Measurements from ENCODE around the gene EPB41L4B.
"Not testable (repeated sequence)": the region's sequence is repeated elsewhere in the genome, so short reads cannot be mapped to it uniquely, and the experiment has no call there.

Gene EPB41L4B

GRCh38 chr9:109341561-109341960 is 20.7 kb upstream of the EPB41L4B start:
- no peak overlapping the region for H3K4me3 ChIP-seq (ENCODE audit: low read length)
- no peaks in the 10 kb centered on the region for H3K27me3 ChIP-seq (ENCODE audit: control insufficient read depth, insufficient read depth, low read length)
- H3K9ac ChIP-seq (ENCODE audit: low read length), result no peak overlapping the region
- H3K4me1 ChIP-seq (ENCODE audit: control insufficient read depth, low read depth, low read length), result peaks cover 16% of the 10 kb centered on the region
- H3K36me3 ChIP-seq (ENCODE audit: control insufficient read depth, low read depth, low read length), result no peaks in the 10 kb centered on the region
- no peak overlapping the region for H3K27ac ChIP-seq (ENCODE audit: low read length)
- no peaks in the 10 kb centered on the region for H3K9me3 ChIP-seq (ENCODE audit: control insufficient read depth, low read depth, low read length)

GRCh38 chr9:109340979-109341378 is 20.1 kb upstream of the EPB41L4B start:
- H3K9me3 ChIP-seq (ENCODE audit: control insufficient read depth, low read depth, low read length); H3K27ac ChIP-seq (ENCODE audit: low read length); H3K4me3 ChIP-seq (ENCODE audit: low read length); H3K27me3 ChIP-seq (ENCODE audit: control insufficient read depth, insufficient read depth, low read length); H3K36me3 ChIP-seq (ENCODE audit: control insufficient read depth, low read depth, low read length); H3K9ac ChIP-seq (ENCODE audit: low read length): not testable (repeated sequence)
- H3K4me1 ChIP-seq (ENCODE audit: control insufficient read depth, low read depth, low read length), result peaks cover 16% of the 10 kb centered on the region

- no peaks in the 10 kb centered on the region for H3K36me3 ChIP-seq (ENCODE audit: control insufficient read depth, low read depth, low read length)
- H3K27ac ChIP-seq (ENCODE audit: low read length), result no peak overlapping the region
- no peaks in the 10 kb centered on the region for H3K27me3 ChIP-seq (ENCODE audit: control insufficient read depth, insufficient read depth, low read length)
- no peak overlapping the region for H3K9ac ChIP-seq (ENCODE audit: low read length)
- H3K4me3 ChIP-seq (ENCODE audit: low read length), result no peak overlapping the region
- peaks cover 6% of the 10 kb centered on the region for H3K4me1 ChIP-seq (ENCODE audit: control insufficient read depth, low read depth, low read length)
- H3K9me3 ChIP-seq (ENCODE audit: control insufficient read depth, low read depth, low read length), result no peaks in the 10 kb centered on the region
Observed at GRCh38 chr9:109336409-109336808, 15.6 kb upstream of the EPB41L4B start.

GRCh38 chr9:109335929-109336328 is 15.1 kb upstream of the EPB41L4B start:
- no peaks in the 10 kb centered on the region for H3K9me3 ChIP-seq (ENCODE audit: control insufficient read depth, low read depth, low read length)
- H3K27me3 ChIP-seq (ENCODE audit: control insufficient read depth, insufficient read depth, low read length), result no peaks in the 10 kb centered on the region
- no peak overlapping the region for H3K9ac ChIP-seq (ENCODE audit: low read length)
- no peak overlapping the region for H3K4me3 ChIP-seq (ENCODE audit: low read length)
- no peaks in the 10 kb centered on the region for H3K36me3 ChIP-seq (ENCODE audit: control insufficient read depth, low read depth, low read length)
- no peak overlapping the region for H3K27ac ChIP-seq (ENCODE audit: low read length)
- peaks cover 6% of the 10 kb centered on the region for H3K4me1 ChIP-seq (ENCODE audit: control insufficient read depth, low read depth, low read length)

- Histone ChIP-seq H3K27ac (ENCODE audit: low read length) (no peak overlapping the region), H3K36me3 (ENCODE audit: control insufficient read depth, low read depth, low read length) (no peaks in the 10 kb centered on the region), H3K9me3 (ENCODE audit: control insufficient read depth, low read depth, low read length) (no peaks in the 10 kb centered on the region), H3K27me3 (ENCODE audit: control insufficient read depth, insufficient read depth, low read length) (no peaks in the 10 kb centered on the region), H3K9ac (ENCODE audit: low read length) (no peak overlapping the region), H3K4me1 (ENCODE audit: control insufficient read depth, low read depth, low read length) (peaks cover 6% of the 10 kb centered on the region), H3K4me3 (ENCODE audit: low read length) (no peak overlapping the region)
Observed at GRCh38 chr9:109335121-109335520, 14.3 kb upstream of the EPB41L4B start.

GRCh38 chr9:109331353-109331752 is 10.5 kb upstream of the EPB41L4B start:
- Histone ChIP-seq H3K9ac (ENCODE audit: low read length) (no peak overlapping the region), H3K27ac (ENCODE audit: low read length) (no peak overlapping the region), H3K4me1 (ENCODE audit: control insufficient read depth, low read depth, low read length) (peaks cover 3% of the 10 kb centered on the region)

GRCh38 chr9:109329638-109330258 is 8.9 kb upstream of the EPB41L4B start:
- Histone ChIP-seq H3K36me3 (ENCODE audit: control insufficient read depth, low read depth, low read length) (no peaks in the 10 kb centered on the region), H3K9me3 (ENCODE audit: control insufficient read depth, low read depth, low read length) (no peaks in the 10 kb centered on the region), H3K27me3 (ENCODE audit: control insufficient read depth, insufficient read depth, low read length) (no peaks in the 10 kb centered on the region), H3K9ac (ENCODE audit: low read length) (no peak overlapping the region), H3K4me1 (ENCODE audit: control insufficient read depth, low read depth, low read length) (peaks cover 3% of the 10 kb centered on the region), H3K27ac (ENCODE audit: low read length) (no peak overlapping the region), H3K4me3 (ENCODE audit: low read length) (no peak overlapping the region)

More at GRCh38 chr9:109331353-109331752, 10.5 kb upstream of the EPB41L4B start:
- H3K36me3 ChIP-seq (ENCODE audit: control insufficient read depth, low read depth, low read length), result no peaks in the 10 kb centered on the region
- H3K27me3 ChIP-seq (ENCODE audit: control insufficient read depth, insufficient read depth, low read length), result no peaks in the 10 kb centered on the region
- H3K9me3 ChIP-seq (ENCODE audit: control insufficient read depth, low read depth, low read length), result no peaks in the 10 kb centered on the region
- no peak overlapping the region for H3K4me3 ChIP-seq (ENCODE audit: low read length)

- Histone ChIP-seq H3K9ac (ENCODE audit: low read length) (no peak overlapping the region), H3K36me3 (ENCODE audit: control insufficient read depth, low read depth, low read length) (no peaks in the 10 kb centered on the region), H3K27ac (ENCODE audit: low read length) (no peak overlapping the region), H3K4me1 (ENCODE audit: control insufficient read depth, low read depth, low read length) (peaks cover 3% of the 10 kb centered on the region), H3K4me3 (ENCODE audit: low read length) (no peak overlapping the region), H3K9me3 (ENCODE audit: control insufficient read depth, low read depth, low read length) (no peaks in the 10 kb centered on the region), H3K27me3 (ENCODE audit: control insufficient read depth, insufficient read depth, low read length) (no peaks in the 10 kb centered on the region)
Observed at GRCh38 chr9:109328978-109329637, 8.2 kb upstream of the EPB41L4B start.

- H3K9ac ChIP-seq (ENCODE audit: low read length), result no peak overlapping the region
- peaks cover 7% of the 10 kb centered on the region for H3K4me1 ChIP-seq (ENCODE audit: control insufficient read depth, low read depth, low read length)
- H3K9me3 ChIP-seq (ENCODE audit: control insufficient read depth, low read depth, low read length), result no peaks in the 10 kb centered on the region
- peaks cover 13% of the 10 kb centered on the region for H3K27me3 ChIP-seq (ENCODE audit: control insufficient read depth, insufficient read depth, low read length)
- no peak overlapping the region for H3K4me3 ChIP-seq (ENCODE audit: low read length)
- no peak overlapping the region for H3K27ac ChIP-seq (ENCODE audit: low read length)
- no peaks in the 10 kb centered on the region for H3K36me3 ChIP-seq (ENCODE audit: control insufficient read depth, low read depth, low read length)
Observed at GRCh38 chr9:109325089-109325488, 4.2 kb upstream of the EPB41L4B start.

- Histone ChIP-seq H3K27me3 (ENCODE audit: control insufficient read depth, insufficient read depth, low read length) (peaks cover 20% of the 10 kb centered on the region), H3K9me3 (ENCODE audit: control insufficient read depth, low read depth, low read length) (no peaks in the 10 kb centered on the region), H3K4me1 (ENCODE audit: control insufficient read depth, low read depth, low read length) (peaks cover 9% of the 10 kb centered on the region), H3K4me3 (ENCODE audit: low read length) (no peak overlapping the region), H3K9ac (ENCODE audit: low read length) (no peak overlapping the region), H3K27ac (ENCODE audit: low read length) (no peak overlapping the region), H3K36me3 (ENCODE audit: control insufficient read depth, low read depth, low read length) (no peaks in the 10 kb centered on the region)
Observed at GRCh38 chr9:109323771-109324170, 2.9 kb upstream of the EPB41L4B start.

- Histone ChIP-seq H3K9me3 (ENCODE audit: control insufficient read depth, low read depth, low read length) (no peaks in the 10 kb centered on the region), H3K27me3 (ENCODE audit: control insufficient read depth, insufficient read depth, low read length) (peaks cover 20% of the 10 kb centered on the region), H3K36me3 (ENCODE audit: control insufficient read depth, low read depth, low read length) (no peaks in the 10 kb centered on the region), H3K9ac (ENCODE audit: low read length) (no peak overlapping the region), H3K4me1 (ENCODE audit: control insufficient read depth, low read depth, low read length) (peaks cover 22% of the 10 kb centered on the region), H3K4me3 (ENCODE audit: low read length) (no peak overlapping the region), H3K27ac (ENCODE audit: low read length) (no peak overlapping the region)
Observed at GRCh38 chr9:109321727-109322126, 868 bp upstream of the EPB41L4B start.

GRCh38 chr9:109320331-109320741 is 523 bp downstream of the EPB41L4B start:
- no peak overlapping the region for H3K27ac ChIP-seq (ENCODE audit: low read length)
- peaks cover 20% of the 10 kb centered on the region for H3K27me3 ChIP-seq (ENCODE audit: control insufficient read depth, insufficient read depth, low read length)
- H3K9me3 ChIP-seq (ENCODE audit: control insufficient read depth, low read depth, low read length), result no peaks in the 10 kb centered on the region
- H3K4me3 ChIP-seq (ENCODE audit: low read length), result no peak overlapping the region
- H3K4me1 ChIP-seq (ENCODE audit: control insufficient read depth, low read depth, low read length), result peaks cover 34% of the 10 kb centered on the region
- H3K36me3 ChIP-seq (ENCODE audit: control insufficient read depth, low read depth, low read length), result no peaks in the 10 kb centered on the region
- no peak overlapping the region for H3K9ac ChIP-seq (ENCODE audit: low read length)
